Measurements from ENCODE around the gene SAMD4B.

Gene SAMD4B

GRCh38 chr19:39341719-39342604, at the start of gene SAMD4B:
Gene SAMD4B (plus strand): TSS chr19:39342421. CDS start chr19:39356894, 14,473 bp downstream.
- in situ Hi-C loops (cut with MboI; ENCODE audit: low pct_unique_long_range_greater_than_20kb, low sequenced_read_pairs): no loop called here
- DNase-seq: peak; percentile 97

GRCh38 chr19:39293394-39293793, 48.8 kb upstream of the SAMD4B start:
- in situ Hi-C loops (cut with MboI; ENCODE audit: low pct_unique_long_range_greater_than_20kb, low sequenced_read_pairs): no loop called here

GRCh38 chr19:39296055-39296645, 46.1 kb upstream of the SAMD4B start, which contains the start of gene IFNL1:
Gene IFNL1 (plus strand): TSS chr19:39296407. CDS start chr19:39296422, 15 bp downstream.
- no peak for DNase-seq
- in situ Hi-C loops (cut with MboI; ENCODE audit: low pct_unique_long_range_greater_than_20kb, low sequenced_read_pairs): no loop called here

More at GRCh38 chr19:39293394-39293793, 48.8 kb upstream of the SAMD4B start:
- DNase-seq: no peak

GRCh38 chr19:39296906-39297305, 45.3 kb upstream of the SAMD4B start:
- in situ Hi-C loops (cut with MboI; ENCODE audit: low pct_unique_long_range_greater_than_20kb, low sequenced_read_pairs): no loop called here
- DNase-seq: no peak

GRCh38 chr19:39297931-39298634, 44.1 kb upstream of the SAMD4B start:
- no peak for DNase-seq
- in situ Hi-C loops (cut with MboI; ENCODE audit: low pct_unique_long_range_greater_than_20kb, low sequenced_read_pairs): no loop called here

GRCh38 chr19:39299404-39299803, 42.8 kb upstream of the SAMD4B start:
- no peak for DNase-seq
- in situ Hi-C loops (cut with MboI; ENCODE audit: low pct_unique_long_range_greater_than_20kb, low sequenced_read_pairs): no loop called here

- in situ Hi-C loops (cut with MboI; ENCODE audit: low pct_unique_long_range_greater_than_20kb, low sequenced_read_pairs): no loop called here
Observed at GRCh38 chr19:39299832-39300231, 42.4 kb upstream of the SAMD4B start.

GRCh38 chr19:39301021-39301420, 41.2 kb upstream of the SAMD4B start:
- DNase-seq: no peak
- in situ Hi-C loops (cut with MboI; ENCODE audit: low pct_unique_long_range_greater_than_20kb, low sequenced_read_pairs): no loop called here

More at GRCh38 chr19:39299832-39300231, 42.4 kb upstream of the SAMD4B start:
- DNase-seq: no peak

- in situ Hi-C loops (cut with MboI; ENCODE audit: low pct_unique_long_range_greater_than_20kb, low sequenced_read_pairs): no loop called here
Observed at GRCh38 chr19:39301562-39301961, 40.7 kb upstream of the SAMD4B start.

GRCh38 chr19:39303373-39304184, 38.6 kb upstream of the SAMD4B start:
- no peak for DNase-seq
- in situ Hi-C loops (cut with MboI; ENCODE audit: low pct_unique_long_range_greater_than_20kb, low sequenced_read_pairs): no loop called here

More at GRCh38 chr19:39301562-39301961, 40.7 kb upstream of the SAMD4B start:
- DNase-seq: no peak

GRCh38 chr19:39304185-39304513, 38.1 kb upstream of the SAMD4B start:
- DNase-seq: no peak
- in situ Hi-C loops (cut with MboI; ENCODE audit: low pct_unique_long_range_greater_than_20kb, low sequenced_read_pairs): no loop called here

GRCh38 chr19:39304701-39305571, 37.3 kb upstream of the SAMD4B start:
- peak; percentile 64 for DNase-seq
- in situ Hi-C loops (cut with MboI; ENCODE audit: low pct_unique_long_range_greater_than_20kb, low sequenced_read_pairs): no loop called here

GRCh38 chr19:39306075-39306474, 36.1 kb upstream of the SAMD4B start:
- no peak for DNase-seq
- in situ Hi-C loops (cut with MboI; ENCODE audit: low pct_unique_long_range_greater_than_20kb, low sequenced_read_pairs): no loop called here

- in situ Hi-C loops (cut with MboI; ENCODE audit: low pct_unique_long_range_greater_than_20kb, low sequenced_read_pairs): no loop called here
- DNase-seq: no peak
Observed at GRCh38 chr19:39307046-39307821, 35.0 kb upstream of the SAMD4B start.

GRCh38 chr19:39307822-39308530, 34.2 kb upstream of the SAMD4B start:
- in situ Hi-C loops (cut with MboI; ENCODE audit: low pct_unique_long_range_greater_than_20kb, low sequenced_read_pairs): no loop called here
- no peak for DNase-seq

GRCh38 chr19:39308531-39309304, 33.5 kb upstream of the SAMD4B start:
- no peak for DNase-seq
- in situ Hi-C loops (cut with MboI; ENCODE audit: low pct_unique_long_range_greater_than_20kb, low sequenced_read_pairs): no loop called here
